ENCODE results near the gene NTSR2. TPM values are rescaled to one million over a fixed set of nuclear protein-coding genes. Genes with fewer than 3 reads are reported as not detected.

Gene NTSR2
- total and polyA plus RNA-seq, 2 of the 8 experiments (the other 6 are each of a cell fraction or from before 2014, with no cell fraction given): 0.05 TPM; not detected in 1

GRCh38 chr2:11683476-11683875, 13.5 kb upstream of the NTSR2 start (continued):
- no peak for TF ChIP-seq CHD7 (IDR thresholded peaks at IDR 0.05; ENCODE audit: insufficient replicate concordance, low read length)
- no peak for TF ChIP-seq CHD1 (IDR thresholded peaks at IDR 0.05; ENCODE audit: low read depth, low read length)
- TF ChIP-seq ATF2 (IDR thresholded peaks at IDR 0.05; ENCODE audit: low read length): no peak
- no peak for TF ChIP-seq USF2 (IDR thresholded peaks at IDR 0.05; ENCODE audit: low read length)
- TF ChIP-seq CREB1 (IDR thresholded peaks at IDR 0.05): no peak
- TF ChIP-seq EZH2 (IDR thresholded peaks at IDR 0.05; ENCODE audit: low read depth, low read length, severe bottlenecking): no peak
- TF ChIP-seq CBX8 (IDR thresholded peaks at IDR 0.05; ENCODE audit: borderline replicate concordance, low read depth, low read length): no peak
